Activated CD8-positive, alpha-beta T cell treated with anti-CD3 and anti-CD28 coated beads for 36 hours (primary cell): ENCODE results near the gene ADAMTS1. TPM values are rescaled to one million over a fixed set of nuclear protein-coding genes. Genes with fewer than 3 reads are reported as not detected.

ENCODE experiments used
- ATAC-seq: fragments of 200-7000 bp; cut with Tn5 transposase; one replicate; pipeline ENCODE4 v1.10.0; 2021; ENCODE audit warnings: mild to moderate bottlenecking, moderate library complexity
- CTCF ChIA-PET: fragments of 350-600 bp; sonication (Branson Sonifier 250); formaldehyde crosslinking; loops from one replicate; lab custom pipeline; 2021; ENCODE audit warnings: antibody characterized with exemption; lab: Charles Lee
- POLR2A ChIA-PET: fragments of 350-600 bp; sonication (Branson Sonifier 250); formaldehyde crosslinking; loops from one replicate; lab custom pipeline; 2021; ENCODE audit warnings: antibody characterized with exemption; lab: Charles Lee
- DNase-seq: peaks from one replicate; pipeline ENCODE4 v3.0.0-alpha.2; 2020
- H3K27ac Mint-ChIP-seq: one replicate; pipeline ENCODE4 v1.8.0; 2021; ENCODE audit warnings: mild to moderate bottlenecking, mixed read lengths
- H3K27me3 Mint-ChIP-seq: one replicate; pipeline ENCODE4 v1.8.0; 2021; ENCODE audit warnings: mixed read lengths
- H3K36me3 Mint-ChIP-seq: one replicate; pipeline ENCODE4 v1.8.0; 2021; ENCODE audit warnings: low read depth, mixed read lengths
- H3K4me1 Mint-ChIP-seq: one replicate; pipeline ENCODE4 v1.8.0; 2021; ENCODE audit warnings: low read depth, mixed read lengths
- H3K4me3 Mint-ChIP-seq: one replicate; pipeline ENCODE4 v1.8.0; 2021; ENCODE audit warnings: mild to moderate bottlenecking, moderate library complexity, mixed read lengths
- H3K9me3 Mint-ChIP-seq: one replicate; pipeline ENCODE4 v1.8.0; 2021; ENCODE audit warnings: mixed read lengths
- intact Hi-C: fragments of 100-400 bp; cut with micrococcal nuclease; formaldehyde crosslinking; loops from one replicate; pipeline ENCODE4 v1.10.0; 2022
- total RNA-seq, 2 experiments: library from RNA; stranded (reverse); gene quantifications; one replicate each; pipeline ENCODE4 v1.2.3, GENCODE V29; 2021
- TF ChIP-seq, protein P1 (sequence below): fragments of 200-600 bp; IDR thresholded peaks from one replicate; pipeline ENCODE4 v1.8.0; 2022; ENCODE audit warnings: antibody characterized with exemption, mild to moderate bottlenecking

Gene ADAMTS1
- total RNA-seq, 2 experiments from 2014 or later = 0.20 TPM; not detected in 1

DNA sequence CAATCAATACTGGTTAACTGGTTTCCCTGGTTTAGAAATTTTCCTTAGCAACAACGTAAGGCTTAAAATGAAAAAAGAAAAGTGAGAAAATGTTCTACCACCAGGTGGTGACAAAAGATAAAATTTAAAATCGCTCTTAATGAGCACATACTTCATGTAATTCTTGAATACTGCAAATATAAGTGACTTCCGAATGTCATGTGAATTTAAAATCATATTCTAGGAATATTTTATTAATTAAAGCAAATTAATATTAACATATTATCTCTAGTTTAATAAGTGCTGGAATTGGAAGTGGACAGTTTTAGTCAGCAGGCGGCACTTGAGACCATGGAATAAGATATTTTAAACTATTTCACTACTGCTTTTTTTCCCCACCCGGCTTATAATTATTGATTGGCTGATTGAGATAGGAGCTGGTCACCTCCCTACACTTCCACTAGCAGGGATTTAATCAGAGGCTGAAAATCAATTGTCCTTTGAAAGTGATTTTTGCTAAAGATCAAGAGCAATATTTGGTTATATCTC is 5.0 kb upstream of the ADAMTS1 start:
- Mint-ChIP-seq H3K4me1 (peaks cover 19% of the 10 kb centered on the region), H3K27ac (no peak overlapping the region), H3K4me3 (no peak overlapping the region), H3K9me3 (no peaks in the 10 kb centered on the region), H3K27me3 (peaks cover 41% of the 10 kb centered on the region), H3K36me3 (no peaks in the 10 kb centered on the region)
- intact Hi-C loops = no loop called here
- TF ChIP-seq, protein P1, sequence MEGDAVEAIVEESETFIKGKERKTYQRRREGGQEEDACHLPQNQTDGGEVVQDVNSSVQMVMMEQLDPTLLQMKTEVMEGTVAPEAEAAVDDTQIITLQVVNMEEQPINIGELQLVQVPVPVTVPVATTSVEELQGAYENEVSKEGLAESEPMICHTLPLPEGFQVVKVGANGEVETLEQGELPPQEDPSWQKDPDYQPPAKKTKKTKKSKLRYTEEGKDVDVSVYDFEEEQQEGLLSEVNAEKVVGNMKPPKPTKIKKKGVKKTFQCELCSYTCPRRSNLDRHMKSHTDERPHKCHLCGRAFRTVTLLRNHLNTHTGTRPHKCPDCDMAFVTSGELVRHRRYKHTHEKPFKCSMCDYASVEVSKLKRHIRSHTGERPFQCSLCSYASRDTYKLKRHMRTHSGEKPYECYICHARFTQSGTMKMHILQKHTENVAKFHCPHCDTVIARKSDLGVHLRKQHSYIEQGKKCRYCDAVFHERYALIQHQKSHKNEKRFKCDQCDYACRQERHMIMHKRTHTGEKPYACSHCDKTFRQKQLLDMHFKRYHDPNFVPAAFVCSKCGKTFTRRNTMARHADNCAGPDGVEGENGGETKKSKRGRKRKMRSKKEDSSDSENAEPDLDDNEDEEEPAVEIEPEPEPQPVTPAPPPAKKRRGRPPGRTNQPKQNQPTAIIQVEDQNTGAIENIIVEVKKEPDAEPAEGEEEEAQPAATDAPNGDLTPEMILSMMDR = peak; percentile 67
- ATAC-seq (no peak), DNase-seq (no peak)
- ChIA-PET POLR2A (no interaction called here), CTCF (interaction anchor here (0.7 to 0.9 kb wide), 6 partner anchors 16 to 1895 kb away, joined by 3 to 5 read pairs (median 3); no protein-coding TSS in a partner anchor)

DNA sequence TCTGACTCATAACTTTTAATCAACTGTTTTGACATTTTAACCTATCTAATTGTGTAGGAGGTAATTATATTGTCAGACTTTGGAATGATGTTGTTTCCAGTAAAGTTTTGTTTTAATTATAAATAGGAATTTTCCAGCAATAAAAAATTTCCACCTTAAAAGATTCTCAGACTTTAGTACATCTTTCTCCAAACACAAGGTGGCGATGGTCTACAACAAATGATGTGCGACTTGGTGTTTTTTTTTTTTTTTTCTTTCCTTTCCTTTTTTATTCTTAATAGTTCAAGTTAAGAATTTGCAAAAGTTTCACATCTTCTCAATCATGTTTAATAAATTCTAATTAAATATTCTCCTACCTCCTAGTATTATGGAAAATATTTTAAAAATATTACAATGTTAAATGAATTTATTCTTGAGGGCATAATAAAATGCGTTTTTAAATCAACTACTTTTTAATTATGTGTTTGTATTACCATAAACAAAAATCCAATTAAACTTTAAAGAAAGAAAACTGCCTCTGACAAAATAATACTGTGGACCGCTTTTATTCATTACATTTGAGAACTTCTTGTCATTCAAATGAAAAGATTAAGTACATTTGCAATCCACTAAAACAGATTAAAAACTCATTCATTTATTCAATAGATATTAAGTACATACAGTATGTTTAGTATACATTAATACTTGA is 4.4 kb upstream of the ADAMTS1 start:
- H3K36me3 Mint-ChIP-seq = no peaks in the 10 kb centered on the region
- H3K4me3 Mint-ChIP-seq = no peak overlapping the region
- peaks cover 39% of the 10 kb centered on the region for H3K27me3 Mint-ChIP-seq
- ATAC-seq = no peak
- no peak overlapping the region for H3K27ac Mint-ChIP-seq
- TF ChIP-seq, protein P1 = no peak
- DNase-seq = no peak
- intact Hi-C loops = loop anchor here (1.0 to 5.0 kb wide), 2 partner anchors 852 to 1898 kb away; no protein-coding TSS in a partner anchor
- H3K4me1 Mint-ChIP-seq = peaks cover 19% of the 10 kb centered on the region
- ChIA-PET CTCF (interaction anchor here (0.6 to 2.4 kb wide), 5 partner anchors 79 to 1896 kb away, joined by 3 to 12 read pairs (median 5); no protein-coding TSS in a partner anchor), POLR2A (no interaction called here)
- no peaks in the 10 kb centered on the region for H3K9me3 Mint-ChIP-seq

DNA sequence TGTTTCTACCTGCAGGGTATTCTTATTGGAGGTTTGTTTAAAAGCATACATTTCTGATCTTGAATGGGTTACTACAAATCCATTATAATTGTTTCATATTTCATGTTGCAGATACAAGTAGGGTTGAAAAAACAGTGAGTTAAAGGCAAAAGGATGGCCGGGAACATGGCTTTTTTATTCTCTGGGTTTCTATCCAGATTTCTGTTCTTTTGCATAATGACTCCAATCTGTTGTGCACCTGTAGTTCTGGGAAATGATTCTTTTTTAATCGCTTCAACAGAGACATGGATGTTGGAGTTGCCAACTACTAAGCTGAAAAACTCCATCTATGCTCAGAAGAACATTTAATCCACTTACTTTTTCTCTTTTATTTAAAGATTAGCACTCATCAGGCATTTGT is 2.7 kb upstream of the ADAMTS1 start:
- CTCF ChIA-PET = interaction anchor here (2.4 kb wide), 2 partner anchors 853 to 1897 kb away, joined by 9 to 12 read pairs; no protein-coding TSS in a partner anchor
- H3K4me3 Mint-ChIP-seq = no peak overlapping the region

DNA sequence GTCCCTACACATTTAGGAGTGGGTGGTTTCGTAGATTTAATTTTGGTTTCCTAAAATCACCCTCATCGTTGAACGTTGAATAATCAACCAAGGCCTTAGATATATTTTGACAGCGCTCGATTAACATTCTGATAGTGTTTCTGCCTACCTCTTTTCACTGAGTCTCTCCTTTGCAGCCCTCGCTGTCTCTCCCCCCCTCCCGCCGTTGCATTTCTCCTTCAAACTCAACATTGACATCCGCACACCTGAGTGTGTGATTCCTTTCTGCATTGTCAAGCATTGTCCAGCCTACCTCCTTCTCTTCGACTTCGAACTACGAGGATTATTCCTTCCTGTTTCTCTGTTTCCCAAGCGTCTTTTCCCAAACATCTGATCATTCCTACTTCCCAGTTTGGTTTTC is 1.8 kb upstream of the ADAMTS1 start:
- Mint-ChIP-seq H3K4me3 (peak overlapping the region; percentile 55), H3K9me3 (no peaks in the 10 kb centered on the region), H3K36me3 (no peaks in the 10 kb centered on the region), H3K4me1 (peaks cover 30% of the 10 kb centered on the region), H3K27me3 (peaks cover 55% of the 10 kb centered on the region), H3K27ac (no peak overlapping the region)
- ATAC-seq (no peak), DNase-seq (no peak)
- POLR2A ChIA-PET = no interaction called here
- TF ChIP-seq, protein P1 = no peak
- intact Hi-C loops = loop anchor here (5.0 kb wide), 1 partner anchor 1900 kb away; no protein-coding TSS in a partner anchor
- CTCF ChIA-PET = interaction anchor here (1.7 to 2.4 kb wide), 3 partner anchors 853 to 1898 kb away, joined by 5 to 12 read pairs (median 9); no protein-coding TSS in a partner anchor

More for the DNA sequence above, 2.7 kb upstream of the ADAMTS1 start:
- peaks cover 30% of the 10 kb centered on the region for H3K4me1 Mint-ChIP-seq
- no peaks in the 10 kb centered on the region for H3K36me3 Mint-ChIP-seq
- POLR2A ChIA-PET = no interaction called here
- no peaks in the 10 kb centered on the region for H3K9me3 Mint-ChIP-seq
- intact Hi-C loops = loop anchor here (5.0 kb wide), 1 partner anchor 1899 kb away; no protein-coding TSS in a partner anchor
- TF ChIP-seq, protein P1 = no peak
- DNase-seq = no peak
- no peak for ATAC-seq
- peaks cover 51% of the 10 kb centered on the region for H3K27me3 Mint-ChIP-seq
- H3K27ac Mint-ChIP-seq = no peak overlapping the region
